GM19023 (cell line): ENCODE data around the gene DGKD.
"Not testable (repeated sequence)": the region's sequence is repeated elsewhere in the genome, so short reads cannot be mapped to it uniquely, and the experiment has no call there.

Experiments used
- ATAC-seq: cut with Tn5 transposase; IDR thresholded peaks from one replicate; pipeline ENCODE4 v1.9.1; 2021; ENCODE audit warnings: mild to moderate bottlenecking, moderate library complexity; ENCODE audit not compliant: unreplicated experiment

The DGKD gene

DNA sequence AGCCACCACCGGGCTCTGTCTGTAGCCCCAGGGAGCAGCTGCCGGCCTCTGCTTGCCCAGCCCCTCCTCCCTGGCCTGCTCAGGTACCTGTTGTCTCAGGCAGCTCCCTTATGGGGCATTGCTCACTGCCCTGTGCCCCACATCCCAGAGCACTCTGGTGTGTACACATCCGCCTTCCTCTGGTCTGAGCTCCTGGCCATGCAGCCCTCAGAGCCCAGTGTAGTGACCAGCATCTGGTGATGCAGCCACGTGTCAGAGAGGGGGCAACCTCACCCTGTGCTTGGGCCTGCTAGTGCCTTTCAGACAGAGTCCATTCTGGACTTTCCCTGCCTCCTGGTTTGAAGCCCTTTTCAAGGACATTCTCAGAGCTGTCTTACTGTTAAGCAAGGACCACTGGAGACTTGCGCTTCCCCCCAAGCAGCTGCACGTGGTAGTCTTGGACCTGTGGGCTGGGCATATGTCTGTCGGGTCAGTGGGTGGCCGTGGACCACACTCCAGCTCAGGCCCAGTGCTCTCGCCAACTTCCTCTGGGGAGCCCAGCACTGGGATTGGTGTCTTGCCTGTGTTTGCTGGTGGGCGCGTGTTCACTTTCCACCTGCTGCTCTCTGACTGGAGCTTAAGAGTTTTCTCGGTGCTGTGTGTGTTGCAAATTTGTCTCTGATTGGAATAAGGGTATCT, 30.7 kb downstream of the DGKD start:
- ATAC-seq, result peak; percentile 19

DNA sequence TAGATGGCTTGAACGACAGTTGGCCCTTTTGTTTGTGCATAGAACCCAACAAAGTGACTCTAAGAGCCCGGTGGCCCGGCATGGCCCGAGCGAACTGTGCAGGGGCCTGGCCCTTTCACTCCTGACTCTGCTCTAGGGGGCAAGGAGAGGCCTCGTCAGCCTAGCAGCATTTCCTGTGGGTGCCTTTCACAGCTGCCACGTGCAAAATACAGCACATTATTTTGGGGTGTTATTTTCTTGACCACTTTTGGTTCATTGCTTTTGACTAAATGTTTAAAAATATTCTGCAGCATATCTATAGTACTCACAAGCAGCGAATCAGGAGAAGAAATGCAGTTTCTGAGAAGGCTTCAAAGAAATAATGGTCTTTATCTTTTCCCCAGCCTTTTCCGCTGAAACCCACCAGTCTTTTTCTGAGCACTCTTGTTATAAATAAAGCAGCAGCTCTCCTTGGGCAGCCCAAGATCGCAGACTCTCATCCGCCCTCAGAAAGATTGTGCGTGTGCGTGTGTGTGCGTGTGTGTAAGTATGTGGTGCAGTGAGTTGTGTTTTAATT, 31.3 kb downstream of the DGKD start:
- ATAC-seq, result peak; percentile 76

DNA sequence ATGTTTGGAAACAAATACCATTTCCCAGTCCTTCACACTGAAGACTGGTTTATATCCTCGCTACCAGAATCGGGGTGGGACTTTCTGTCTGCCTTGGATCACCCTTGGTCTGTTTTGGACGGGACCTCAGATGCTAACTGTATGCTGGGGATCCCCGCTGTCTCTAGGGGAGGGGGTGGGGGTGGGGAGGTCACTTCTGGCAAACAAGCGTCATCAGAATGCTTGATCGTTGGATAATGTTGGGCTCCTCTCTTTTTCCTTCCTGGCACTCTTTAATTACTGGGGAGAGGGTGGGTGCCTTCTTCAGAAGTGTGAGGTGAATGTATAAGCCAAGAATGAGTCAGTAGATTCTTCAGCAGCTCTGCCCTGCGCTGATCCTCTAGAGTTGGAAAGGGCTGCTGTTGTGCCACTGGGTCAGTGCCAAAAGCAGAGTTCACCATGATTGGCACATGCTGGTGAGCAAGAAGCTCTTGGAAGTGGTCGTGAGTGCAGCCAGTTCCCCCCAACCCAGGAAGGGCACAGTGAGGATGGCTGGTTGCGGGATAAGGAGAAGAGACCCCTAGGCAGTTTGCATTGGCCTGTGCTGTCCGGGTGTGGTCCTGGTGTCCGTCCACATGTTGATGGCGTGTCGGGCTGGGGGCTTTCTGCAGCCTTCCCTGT, 32.2 kb downstream of the DGKD start:
- ATAC-seq, result no peak

DNA sequence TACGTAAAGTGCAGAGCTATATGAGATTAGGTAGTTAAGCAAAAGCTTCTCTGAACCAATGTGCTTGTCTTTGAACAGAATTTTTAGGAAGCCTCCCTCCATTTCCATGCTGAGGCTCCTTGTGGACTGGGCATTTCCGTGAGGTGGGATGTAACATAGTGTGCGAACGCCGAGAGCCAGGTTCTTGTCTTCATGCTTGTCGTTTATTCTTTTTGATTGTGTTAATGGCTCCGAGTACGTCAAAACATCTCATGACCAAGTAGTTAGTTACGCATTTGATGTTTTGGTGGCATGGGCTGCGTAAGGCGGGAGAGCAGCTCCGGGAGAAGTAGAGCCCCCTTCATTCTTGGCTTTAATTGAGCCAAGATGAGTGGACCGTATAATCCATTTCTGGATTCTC, 32.9 kb downstream of the DGKD start:
- no peak for ATAC-seq

DNA sequence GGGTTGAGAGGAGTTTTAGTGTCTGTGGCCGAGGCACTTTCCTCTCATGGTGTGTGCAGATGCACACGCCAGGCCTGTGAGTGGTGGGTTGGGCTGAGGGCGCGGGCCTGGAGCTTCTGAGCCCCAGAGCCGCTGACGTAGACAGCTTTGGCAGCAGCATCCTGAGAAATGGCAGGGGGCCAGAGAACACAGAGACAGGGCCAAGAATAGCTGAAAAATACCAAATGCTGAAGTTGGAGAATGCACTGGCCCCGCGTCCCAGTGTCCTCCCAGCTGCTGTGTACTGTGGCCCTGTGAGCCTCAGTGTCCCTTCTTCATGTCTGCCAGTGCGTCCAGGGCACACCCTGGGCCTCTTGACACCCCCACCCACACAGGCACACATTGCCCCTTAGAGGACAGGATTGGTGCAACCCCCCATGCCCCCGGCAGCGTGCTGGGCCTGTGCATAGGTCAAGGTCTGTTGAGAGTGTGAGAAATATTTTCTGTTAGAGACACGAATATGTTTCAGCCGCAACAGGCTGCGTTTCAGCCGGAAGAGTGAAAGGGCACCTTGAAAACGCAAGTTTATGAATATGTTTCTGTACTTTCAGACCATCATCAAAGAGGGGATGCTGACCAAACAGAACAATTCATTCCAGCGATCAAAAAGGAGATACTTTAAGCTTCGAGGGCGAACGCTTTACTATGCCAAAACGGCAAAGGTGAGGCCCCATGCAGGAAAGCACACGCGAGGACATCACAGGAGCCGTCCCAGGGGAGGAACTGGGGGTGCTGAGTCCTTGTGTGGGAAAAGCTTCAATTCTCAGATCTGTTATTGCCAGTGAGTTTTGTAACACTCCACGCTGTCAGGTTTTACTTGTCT, 33.6 kb downstream of the DGKD start:
- no peak for ATAC-seq

DNA sequence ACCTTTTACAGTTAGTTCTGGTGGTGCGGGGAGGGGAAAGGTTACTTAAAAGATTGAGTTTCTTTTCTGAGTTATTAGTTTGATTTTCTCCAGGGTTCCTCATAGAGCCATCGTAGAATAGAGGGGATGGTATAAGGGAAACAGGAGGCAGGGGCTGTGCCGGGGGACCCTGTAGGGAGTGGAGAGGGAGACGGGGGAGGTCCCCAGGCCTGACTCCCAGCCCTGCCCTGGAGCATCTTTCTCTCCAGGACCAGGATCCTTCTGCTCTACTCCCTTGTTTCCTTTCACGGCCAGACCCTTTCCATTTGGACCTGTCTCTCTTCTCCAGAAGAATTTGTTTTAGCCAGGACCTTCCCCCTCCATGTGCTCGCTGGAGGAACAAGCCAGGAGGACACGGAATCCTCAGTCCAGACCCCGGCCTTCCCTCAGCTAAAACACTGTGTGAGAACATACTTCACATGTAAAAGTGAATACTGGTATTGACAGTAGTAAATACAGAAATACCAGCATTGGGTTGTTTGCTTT, 35.4 kb downstream of the DGKD start:
- ATAC-seq, result no peak

DNA sequence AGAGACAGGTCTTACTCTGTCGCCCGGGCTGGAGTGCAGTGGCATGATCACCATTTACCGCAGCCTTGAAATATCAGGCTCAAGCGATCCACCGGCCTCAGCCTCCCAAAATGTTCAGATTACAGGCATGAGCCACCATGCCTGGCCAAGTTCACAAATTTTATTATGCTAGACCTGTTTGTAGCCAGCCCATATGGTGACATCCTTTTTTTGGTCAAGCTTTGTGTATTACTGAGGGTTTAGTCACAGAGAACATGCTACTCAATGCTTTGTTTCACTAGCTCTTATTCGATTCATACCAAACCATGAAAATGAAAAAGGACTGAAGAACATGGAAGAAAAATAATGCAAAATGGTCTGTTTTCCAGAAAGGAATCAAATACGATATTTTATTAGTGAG, 41.4 kb downstream of the DGKD start:
- no peak for ATAC-seq

DNA sequence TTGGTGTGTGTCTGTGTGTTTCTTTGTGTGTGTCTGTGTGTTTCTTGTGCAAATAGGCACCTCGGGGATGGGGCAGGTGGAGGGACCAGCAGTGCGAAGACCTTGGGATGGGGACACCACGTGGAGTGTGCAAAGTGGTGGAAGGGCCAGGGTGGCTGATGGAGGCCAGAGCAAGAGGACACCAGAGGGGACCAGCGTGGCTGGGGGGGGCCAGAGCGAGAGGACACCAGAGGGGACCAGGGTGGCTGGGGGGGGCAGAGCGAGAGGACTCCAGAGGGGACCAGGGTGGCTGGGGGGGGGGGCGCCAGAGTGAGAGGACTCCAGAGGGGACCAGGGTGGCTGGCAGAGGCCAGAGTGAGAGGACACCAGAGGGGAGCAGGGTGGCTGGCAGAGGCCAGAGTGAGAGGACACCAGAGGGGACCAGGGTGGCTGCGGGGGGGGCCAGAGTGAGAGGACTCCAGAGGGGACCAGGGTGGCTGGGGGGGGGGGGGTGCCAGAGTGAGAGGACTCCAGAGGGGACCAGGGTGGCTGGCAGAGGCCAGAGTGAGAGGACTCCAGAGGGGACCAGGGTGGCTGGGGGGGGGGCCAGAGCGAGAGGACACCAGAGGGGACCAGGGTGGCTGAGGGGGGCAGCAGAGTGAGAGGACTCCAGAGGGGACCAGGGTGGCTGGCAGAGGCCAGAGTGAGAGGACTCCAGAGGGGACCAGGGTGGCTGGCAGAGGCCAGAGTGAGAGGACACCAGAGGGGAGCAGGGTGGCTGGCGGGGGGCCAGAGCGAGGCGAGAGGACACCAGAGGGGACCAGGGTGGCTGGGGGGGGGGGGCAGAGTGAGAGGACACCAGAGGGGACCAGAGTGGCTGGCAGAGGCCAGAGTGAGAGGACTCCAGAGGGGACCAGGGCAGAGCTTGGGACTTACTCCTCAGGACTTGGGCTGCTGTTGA, 42.7 kb downstream of the DGKD start:
- ATAC-seq, result not testable (repeated sequence)

DNA sequence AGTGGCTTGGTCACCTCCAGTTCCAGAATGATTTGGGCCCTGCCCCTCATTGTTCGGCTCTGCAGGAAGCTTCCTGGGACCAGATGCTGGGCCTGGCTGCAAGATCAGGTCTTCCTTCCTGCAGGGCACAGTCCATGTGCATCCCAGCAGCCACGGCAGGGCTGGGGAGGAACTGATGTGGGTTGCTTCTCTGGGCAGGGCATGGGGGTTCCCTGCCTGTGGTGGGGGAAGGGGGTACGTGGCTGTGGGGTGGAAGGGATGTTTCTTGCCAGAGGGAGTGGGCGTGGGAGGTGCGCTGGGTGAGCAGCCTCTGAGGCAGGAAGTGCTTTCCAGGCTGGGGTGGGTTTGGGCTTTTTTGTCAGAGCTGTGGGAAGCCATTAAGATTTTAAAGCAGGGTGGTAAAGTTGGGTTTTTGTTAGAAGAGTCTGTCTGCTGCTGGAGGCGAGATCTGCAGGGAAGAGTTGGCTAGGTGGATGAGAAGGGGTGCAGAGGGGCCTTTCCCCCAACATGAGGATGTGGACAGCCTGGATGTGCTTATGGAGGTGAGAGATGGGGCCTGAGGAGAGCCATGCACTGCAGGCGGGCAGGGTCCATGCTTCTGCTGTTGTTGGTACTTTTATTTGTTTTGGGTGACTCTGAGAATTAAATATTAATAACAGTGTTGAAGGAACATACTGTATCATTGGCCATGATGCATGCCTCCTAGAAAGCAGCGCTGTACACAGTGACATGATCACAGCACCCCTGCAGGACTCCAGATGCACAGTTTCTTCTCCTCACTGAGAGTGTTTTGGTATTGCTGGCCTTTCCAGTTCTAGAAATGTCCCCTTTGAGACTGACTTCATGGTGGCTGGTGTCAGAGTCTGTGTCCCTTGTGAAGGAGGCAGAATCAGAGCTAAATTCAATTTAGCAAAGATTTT, 45.3 kb downstream of the DGKD start:
- ATAC-seq, result no peak

DNA sequence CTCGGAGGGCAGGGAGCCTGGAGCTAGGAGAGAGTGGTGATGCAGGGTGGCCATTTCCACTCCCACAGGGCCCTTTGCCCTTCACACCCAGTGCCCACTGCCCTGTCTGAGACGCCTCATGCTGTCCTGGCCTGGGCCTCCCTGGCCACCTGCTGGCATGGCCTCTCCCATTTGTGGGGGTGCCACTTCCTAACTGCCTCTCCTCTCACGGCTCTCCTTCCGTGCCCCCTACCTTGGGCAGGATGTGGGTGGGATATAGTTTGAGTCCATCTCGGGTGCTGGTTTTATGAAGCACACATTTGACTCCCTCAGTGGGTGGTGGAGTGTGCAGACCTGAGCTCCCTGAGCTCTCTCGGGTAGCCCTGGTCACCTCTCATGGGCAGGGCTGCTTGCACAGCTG, 46.0 kb downstream of the DGKD start:
- no peak for ATAC-seq

DNA sequence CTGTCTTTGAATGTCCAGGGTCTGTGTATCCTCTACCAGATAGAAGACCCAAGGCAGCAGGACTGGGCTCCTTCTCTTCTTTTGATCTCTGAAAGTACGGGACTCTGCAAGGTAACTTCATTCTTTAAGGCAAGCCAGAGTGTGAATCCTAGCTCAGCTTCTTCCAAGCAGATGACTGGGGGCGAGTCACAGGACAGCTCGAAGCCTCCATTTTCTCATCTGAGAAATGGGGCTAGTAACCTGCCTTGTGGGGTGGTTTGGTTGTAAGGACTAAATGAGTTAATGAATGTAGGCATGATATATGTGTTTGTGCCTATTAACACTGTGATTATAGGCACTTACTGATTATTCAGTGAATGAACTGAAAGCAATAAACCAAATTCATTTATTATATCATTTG, 46.7 kb downstream of the DGKD start:
- no peak for ATAC-seq

DNA sequence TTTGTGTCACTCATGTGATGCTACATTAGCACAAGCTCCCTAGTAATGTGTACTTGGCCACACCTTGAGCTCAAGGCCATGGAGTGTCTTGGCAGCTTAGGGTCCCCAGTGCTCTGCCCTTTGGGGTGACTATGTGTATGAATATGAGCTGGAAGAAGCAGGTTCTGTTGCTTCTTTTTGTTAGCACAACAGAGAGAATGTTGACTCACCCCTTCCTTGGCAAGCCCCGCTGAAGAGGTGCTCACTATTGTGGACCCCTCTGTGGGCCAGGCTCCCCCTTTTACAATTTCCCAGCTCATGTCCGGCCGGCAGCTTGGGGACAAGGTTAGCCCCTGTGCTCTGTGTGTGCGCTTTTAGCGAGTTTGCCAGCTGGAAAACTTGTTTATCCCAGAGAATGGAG, 48.1 kb downstream of the DGKD start:
- no peak for ATAC-seq

DNA sequence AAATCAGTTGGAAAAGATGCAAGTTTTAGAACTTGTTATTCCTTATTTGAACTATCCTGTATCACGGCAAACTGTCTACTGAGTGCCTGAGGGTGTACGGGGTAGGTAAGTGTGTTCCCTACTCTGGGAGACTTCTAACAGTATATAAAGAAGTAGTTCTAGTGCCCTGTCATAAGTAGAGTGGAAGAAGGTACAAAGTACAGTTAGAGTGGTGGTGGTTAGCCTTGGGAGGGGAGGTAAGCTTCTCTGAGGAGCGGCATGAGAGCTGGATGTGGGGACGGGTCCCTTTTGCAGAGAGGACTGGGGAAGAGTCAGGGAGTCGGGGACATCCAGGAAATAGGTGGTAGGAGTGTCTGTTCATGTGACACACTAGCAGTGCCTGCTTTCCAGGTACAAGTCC, 48.5 kb downstream of the DGKD start:
- ATAC-seq, result no peak

DNA sequence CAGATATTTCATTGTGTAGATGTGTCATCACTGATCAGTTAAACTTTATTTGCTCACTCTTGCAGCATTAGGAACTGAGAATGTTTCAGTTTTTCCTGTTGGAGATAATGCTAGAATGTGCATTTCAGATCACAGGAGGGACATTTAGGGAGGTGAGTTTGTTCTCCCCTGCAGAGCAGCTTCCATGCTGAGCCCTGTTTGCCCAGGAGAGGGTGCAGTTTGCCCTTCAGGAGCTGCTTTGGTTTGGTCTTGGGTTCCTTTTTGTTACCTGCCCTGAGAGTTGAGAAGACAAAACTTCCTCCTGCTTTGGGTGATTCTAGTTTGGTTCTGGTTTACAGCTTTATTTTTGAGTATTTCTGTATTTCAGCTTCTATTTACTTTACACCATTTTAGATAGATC, 49.9 kb downstream of the DGKD start:
- ATAC-seq, result no peak

DNA sequence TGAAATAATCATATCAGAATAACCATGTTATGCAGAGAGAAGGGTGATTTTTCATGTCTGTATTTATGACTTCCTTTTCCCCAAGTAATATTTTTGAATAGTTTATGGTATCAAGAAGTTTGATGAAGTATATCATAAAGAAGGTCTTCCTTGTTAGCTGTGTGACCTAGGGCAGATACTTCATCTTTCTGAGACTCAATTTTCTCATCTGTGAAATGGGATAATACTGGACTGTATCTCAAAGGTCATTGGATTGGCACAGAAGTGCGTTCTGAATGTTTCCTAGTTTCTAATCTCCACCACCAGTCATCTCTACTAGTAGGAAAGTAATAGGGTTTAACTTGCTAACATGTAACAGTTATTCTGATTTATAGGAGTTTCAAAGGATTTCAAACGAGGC, 52.6 kb downstream of the DGKD start:
- ATAC-seq, result no peak

DNA sequence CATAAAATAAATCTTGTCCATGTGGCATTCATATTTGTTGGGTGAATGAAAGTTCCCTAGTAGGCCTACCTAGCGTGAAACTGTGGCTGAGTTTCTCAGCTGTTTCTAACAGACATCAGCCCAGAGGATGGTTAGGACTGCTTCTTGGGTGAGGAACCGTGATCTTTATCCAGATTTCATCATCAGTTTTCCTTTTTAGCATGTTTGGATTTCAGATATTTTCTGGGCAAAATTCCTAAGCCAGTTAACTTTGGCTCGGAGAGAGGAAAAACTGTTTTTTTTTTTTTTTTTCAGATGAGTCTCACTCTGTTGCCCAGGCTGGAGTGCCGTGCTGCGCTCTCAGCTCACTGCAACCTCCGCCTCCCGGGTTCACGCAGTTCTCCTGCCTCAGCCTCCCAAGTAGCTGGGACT, 53.5 kb downstream of the DGKD start:
- ATAC-seq, result no peak

DNA sequence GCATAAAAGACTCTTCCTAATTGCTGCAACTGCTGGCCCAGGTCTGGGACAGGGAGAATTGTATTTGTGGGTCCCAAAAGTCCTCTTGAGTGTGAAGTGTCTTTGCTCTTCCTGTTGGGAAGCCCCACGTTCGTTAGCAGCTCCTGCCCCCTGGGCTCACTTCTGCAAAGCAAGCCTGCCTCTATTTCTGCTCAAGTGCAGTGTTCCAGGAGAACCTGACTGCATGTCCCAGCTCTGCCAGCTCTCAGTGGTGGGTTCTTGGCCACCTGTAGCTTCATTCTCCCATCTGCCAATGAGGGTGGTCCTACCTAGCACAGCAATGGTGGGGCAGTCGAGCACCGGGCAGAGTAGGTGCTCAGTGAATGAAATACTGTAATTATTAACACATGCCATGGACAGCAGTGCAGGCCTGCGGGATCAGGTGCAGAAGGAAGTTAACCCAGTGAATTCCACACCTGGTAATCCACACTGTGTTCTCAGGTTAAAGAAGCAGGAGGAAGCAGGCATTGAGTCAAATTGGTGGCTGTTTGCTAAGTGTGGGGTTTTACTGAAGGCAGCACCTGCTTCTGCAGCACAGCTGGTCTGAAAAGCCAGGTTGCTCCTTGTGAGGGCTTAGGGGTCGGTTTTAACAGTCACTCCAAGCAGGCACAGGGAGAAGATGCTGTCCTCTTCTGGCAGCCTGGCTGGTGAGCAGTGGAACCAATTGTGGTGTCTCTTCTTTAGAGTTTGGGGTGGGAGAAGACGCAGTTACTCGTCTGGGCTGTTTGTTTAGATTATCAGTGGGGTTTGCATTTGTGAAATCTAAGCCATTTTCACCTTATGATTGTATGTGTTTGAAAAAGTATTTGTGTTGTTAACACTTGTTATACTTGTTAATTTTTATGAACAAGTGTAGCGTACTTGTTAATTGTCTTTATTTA, 54.3 kb downstream of the DGKD start:
- no peak for ATAC-seq

DNA sequence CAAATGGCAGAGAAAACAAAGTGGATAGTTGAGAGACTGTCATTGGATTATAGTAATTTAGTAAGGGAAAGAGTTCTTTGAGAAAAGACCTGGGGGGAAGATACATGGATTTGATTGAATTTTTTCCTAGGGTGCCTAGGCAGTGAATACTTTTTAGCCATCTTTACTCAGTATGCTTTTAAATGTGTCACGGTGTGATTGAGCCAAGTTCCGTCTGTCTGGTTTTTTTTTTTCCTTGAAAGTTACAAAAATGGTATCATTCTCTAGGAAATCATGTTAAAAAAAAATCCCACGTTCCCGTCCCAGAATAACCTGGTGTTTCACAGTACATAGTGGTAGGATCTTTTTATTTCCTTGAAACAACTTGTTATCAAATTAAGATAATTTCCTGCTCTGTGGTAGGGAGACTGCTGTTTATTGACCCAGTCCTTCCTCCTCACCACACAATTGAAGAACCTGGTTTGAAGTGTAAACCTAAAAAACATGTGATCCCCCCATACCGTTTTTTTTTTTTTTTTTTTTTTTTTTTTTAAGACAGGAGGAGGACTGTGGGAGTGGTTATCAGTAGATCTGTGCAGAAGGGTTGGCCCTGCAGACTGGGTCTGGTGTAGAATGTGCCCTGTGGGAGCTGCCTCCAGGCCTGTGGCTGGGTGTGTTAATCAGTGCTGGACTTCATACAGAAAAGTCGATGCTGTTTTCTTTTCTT, 55.1 kb downstream of the DGKD start:
- ATAC-seq, result no peak
